GM12892 (cell line): ENCODE data around the gene STARD10.
A peak's percentile ranks its signal among the peaks of the same experiment; 100 is the strongest.

Experiments used
- DNase-seq: peaks from one replicate; pipeline ENCODE4 v3.0.0; 2011; ENCODE audit not compliant: insufficient read length
- FAIRE-seq: peaks from 2 replicates; lab custom pipeline; 2011; peaks lifted over from hg19 to GRCh38; lab: Jason Lieb, UNC
- POLR2A ChIP-seq: IDR thresholded peaks from 2 replicates; pipeline ENCODE4 v1.6.1; 2011; ENCODE audit warnings: low read depth, low read length, control low read depth
- POLR2AphosphoS5 ChIP-seq: IDR thresholded peaks from 2 replicates; pipeline ENCODE4 v1.6.1; 2011; ENCODE audit warnings: low read depth, low read length, control low read depth
- TAF1 ChIP-seq: IDR thresholded peaks from 2 replicates; pipeline ENCODE4 v1.6.1; 2011; ENCODE audit warnings: low read depth, mild to moderate bottlenecking, control low read depth, low read length, borderline replicate concordance

STARD10 gene

GRCh38 chr11:72738199-72739141 lies 55.4 kb downstream of the STARD10 start:
- TF ChIP-seq POLR2A (peak; percentile 29; the same call in 1 of the 2 replicates), TAF1 (0 out of 2 replicates have a peak, but pooled peaks have one; percentile 16), POLR2AphosphoS5 (no peak)
- DNase-seq, result no peak
- peak; percentile 93 for FAIRE-seq

- FAIRE-seq (no peak), DNase-seq (no peak)
- no peak for TF ChIP-seq POLR2A
- TF ChIP-seq POLR2AphosphoS5, result no peak
- no peak for TF ChIP-seq TAF1
These were observed 56.5 kb downstream of the STARD10 start for GRCh38 chr11:72737336-72737735.

GRCh38 chr11:72736452-72737069 lies 57.3 kb downstream of the STARD10 start:
- TF ChIP-seq TAF1 (no peak), POLR2AphosphoS5 (no peak), POLR2A (no peak)
- DNase-seq (no peak), FAIRE-seq (peak; percentile 89)

- DNase-seq, result no peak
- FAIRE-seq, result no peak
- TF ChIP-seq POLR2AphosphoS5 (no peak), POLR2A (no peak), TAF1 (no peak)
These were observed 58.3 kb downstream of the STARD10 start for GRCh38 chr11:72735495-72736027.

- TF ChIP-seq POLR2A, result no peak
- TF ChIP-seq TAF1, result no peak
- TF ChIP-seq POLR2AphosphoS5, result no peak
- FAIRE-seq (no peak), DNase-seq (no peak)
These were observed 61.5 kb downstream of the STARD10 start for GRCh38 chr11:72732329-72732728.

GRCh38 chr11:72730737-72731136 lies 63.1 kb downstream of the STARD10 start:
- DNase-seq, result no peak
- TF ChIP-seq POLR2A, result no peak
- FAIRE-seq, result peak; percentile 36

GRCh38 chr11:72730243-72730642 lies 63.6 kb downstream of the STARD10 start:
- TF ChIP-seq TAF1, result no peak
- TF ChIP-seq POLR2A, result no peak
- TF ChIP-seq POLR2AphosphoS5, result no peak
- DNase-seq, result no peak
- no peak for FAIRE-seq

- FAIRE-seq, result no peak
- no peak for DNase-seq
- TF ChIP-seq POLR2A, result no peak
These were observed 66.3 kb downstream of the STARD10 start for GRCh38 chr11:72727521-72727920.

GRCh38 chr11:72726266-72727220 lies 67.3 kb downstream of the STARD10 start:
- no peak for FAIRE-seq
- TF ChIP-seq POLR2AphosphoS5 (no peak), TAF1 (no peak), POLR2A (no peak)
- no peak for DNase-seq

GRCh38 chr11:72725724-72726028 lies 68.2 kb downstream of the STARD10 start:
- no peak for FAIRE-seq
- no peak for TF ChIP-seq POLR2A
- TF ChIP-seq POLR2AphosphoS5, result no peak
- TF ChIP-seq TAF1, result no peak
- DNase-seq, result no peak
